Subcutaneous adipose tissue (tissue), 4 donors: Measurements from ENCODE around the gene ALMS1. TPM values are rescaled to one million over a fixed set of nuclear protein-coding genes. Genes with fewer than 3 reads are reported as not detected.

Source experiments
- total RNA-seq, 4 donors: library from RNA; depleted of rRNA; stranded (reverse); fragments of >200 nt; gene quantifications; one replicate each; pipeline ENCODE4 v1.1.0, GENCODE V29; 2016
- TF ChIP-seq, protein P1 (sequence below): fragments of 450-650 bp; IDR thresholded peaks from one replicate; pipeline ENCODE4 v1.5.1; 2016; ENCODE audit warnings: low read depth, mild to moderate bottlenecking, control low read depth, antibody characterized with exemption, moderate library complexity

Gene ALMS1
- total RNA-seq, 4 donors from 2014 or later, result 24.0 to 48.2 (median 35.1) TPM

GRCh38 chr2:73588177-73588576 is 202.5 kb downstream of the ALMS1 start:
- TF ChIP-seq, protein P1, sequence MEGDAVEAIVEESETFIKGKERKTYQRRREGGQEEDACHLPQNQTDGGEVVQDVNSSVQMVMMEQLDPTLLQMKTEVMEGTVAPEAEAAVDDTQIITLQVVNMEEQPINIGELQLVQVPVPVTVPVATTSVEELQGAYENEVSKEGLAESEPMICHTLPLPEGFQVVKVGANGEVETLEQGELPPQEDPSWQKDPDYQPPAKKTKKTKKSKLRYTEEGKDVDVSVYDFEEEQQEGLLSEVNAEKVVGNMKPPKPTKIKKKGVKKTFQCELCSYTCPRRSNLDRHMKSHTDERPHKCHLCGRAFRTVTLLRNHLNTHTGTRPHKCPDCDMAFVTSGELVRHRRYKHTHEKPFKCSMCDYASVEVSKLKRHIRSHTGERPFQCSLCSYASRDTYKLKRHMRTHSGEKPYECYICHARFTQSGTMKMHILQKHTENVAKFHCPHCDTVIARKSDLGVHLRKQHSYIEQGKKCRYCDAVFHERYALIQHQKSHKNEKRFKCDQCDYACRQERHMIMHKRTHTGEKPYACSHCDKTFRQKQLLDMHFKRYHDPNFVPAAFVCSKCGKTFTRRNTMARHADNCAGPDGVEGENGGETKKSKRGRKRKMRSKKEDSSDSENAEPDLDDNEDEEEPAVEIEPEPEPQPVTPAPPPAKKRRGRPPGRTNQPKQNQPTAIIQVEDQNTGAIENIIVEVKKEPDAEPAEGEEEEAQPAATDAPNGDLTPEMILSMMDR, result no peak

GRCh38 chr2:73593680-73594079 is 208.0 kb downstream of the ALMS1 start:
- TF ChIP-seq, protein P1, result no peak

DNA sequence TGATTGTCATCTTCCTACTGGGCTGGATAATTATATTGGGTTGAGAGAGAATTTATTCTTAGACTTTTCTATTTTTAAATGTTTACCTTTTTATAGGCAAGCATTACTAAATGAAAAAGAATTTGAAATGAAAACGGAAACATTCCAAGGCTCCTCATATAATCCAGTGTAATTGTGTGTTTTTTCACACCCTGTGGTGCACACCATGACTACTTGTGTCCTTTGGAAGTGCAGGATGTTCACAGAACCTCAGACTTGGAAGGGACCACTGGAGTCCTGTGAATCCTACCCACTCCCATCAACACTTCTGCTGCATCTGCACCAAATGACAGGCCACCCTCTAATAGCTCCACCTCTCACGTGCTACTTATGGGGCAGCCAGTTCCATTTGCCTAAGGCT is 208.6 kb downstream of the ALMS1 start:
- TF ChIP-seq, protein P1, result no peak

GRCh38 chr2:73601780-73602179 is 216.1 kb downstream of the ALMS1 start:
- TF ChIP-seq, protein P1, result no peak

GRCh38 chr2:73610111-73610510 is 224.5 kb downstream of the ALMS1 start:
- TF ChIP-seq, protein P1, result no peak

GRCh38 chr2:73611193-73611592 is 225.6 kb downstream of the ALMS1 start:
- TF ChIP-seq, protein P1, result no peak

DNA sequence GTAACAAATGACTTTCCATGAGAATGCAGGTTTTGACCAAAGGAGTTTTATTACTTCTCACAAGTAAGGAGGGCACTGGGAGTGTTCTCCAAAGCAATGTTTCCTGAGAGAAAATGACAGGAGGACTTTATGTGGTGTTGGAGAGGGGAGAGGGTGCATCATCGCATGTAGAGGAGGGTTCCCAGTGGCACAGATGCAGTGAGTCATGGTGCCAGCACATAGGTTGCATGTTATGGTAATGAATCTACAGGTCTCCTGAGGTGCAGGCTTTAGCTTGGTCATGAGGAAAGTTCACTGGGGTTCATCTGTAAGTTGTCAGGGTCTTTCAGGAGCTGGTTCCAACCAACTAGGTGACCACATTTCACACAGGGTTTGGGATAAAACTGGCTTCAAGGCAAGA is 226.2 kb downstream of the ALMS1 start:
- TF ChIP-seq, protein P1, result no peak
